Measurements from ENCODE around the gene RAB36.

GRCh38 chr22:23128269-23129108 lies 16.8 kb upstream of the RAB36 start:
- TF ChIP-seq SUZ12 (IDR thresholded peaks at IDR 0.05; ENCODE audit: extremely low read depth, insufficient read depth, insufficient read length) (no peak), ZNF274 (IDR thresholded peaks at IDR 0.05; ENCODE audit: low read depth, low read length) (no peak), YY1 (IDR thresholded peaks at IDR 0.05; ENCODE audit: insufficient read depth, insufficient read length) (no peak)

Data from NT2/D1 (cell line).